ENCODE results near the gene FOS. TPM values are rescaled to one million over a fixed set of nuclear protein-coding genes. Genes with fewer than 3 reads are reported as not detected.

Gene FOS
- total and polyA plus RNA-seq, 2 of the 8 experiments (the other 6 are each of a cell fraction or from before 2014, with no cell fraction given): 50.2 to 51.8 TPM

DNA sequence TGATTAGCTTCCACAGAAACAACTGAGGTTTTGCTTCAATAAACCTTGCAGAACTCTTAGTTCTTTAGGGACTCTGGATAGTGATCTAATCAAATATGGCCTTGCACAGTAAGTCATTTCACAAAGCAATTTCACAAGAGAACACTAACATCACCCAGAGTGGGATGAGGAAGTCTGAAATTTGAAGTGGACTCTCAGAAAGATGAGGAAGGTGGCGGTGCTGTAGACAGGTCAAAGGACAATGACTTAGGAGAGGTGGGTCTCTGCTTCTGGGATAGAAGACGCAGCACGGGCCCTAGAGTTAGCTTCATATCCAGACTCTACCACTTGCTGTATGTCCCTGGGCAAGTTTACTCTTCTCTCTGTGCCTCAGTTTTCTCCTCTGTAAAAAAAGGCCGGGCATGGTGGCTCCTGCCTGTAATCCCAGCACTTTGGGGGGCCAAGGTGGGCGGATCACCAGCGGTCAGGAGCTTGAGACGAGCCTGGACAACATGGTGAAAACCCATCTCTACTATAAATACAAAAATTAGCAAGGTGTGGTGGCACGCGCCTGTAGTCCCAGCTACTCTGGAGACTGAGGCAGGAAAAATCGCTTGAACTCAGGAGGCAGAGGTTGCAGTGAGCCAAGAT is 18.9 kb downstream of the FOS start (continued):
- TF ChIP-seq HDAC2 (IDR thresholded peaks at IDR 0.05; ENCODE audit: borderline replicate concordance in 1 of 2, low read depth in 2 of 2, low read length in 2 of 2) (no peak), ASH2L (IDR thresholded peaks at IDR 0.05; ENCODE audit: low read length) (no peak), GABPA (IDR thresholded peaks at IDR 0.05; ENCODE audit: borderline replicate concordance, insufficient read depth, low read length) (no peak), JUN (IDR thresholded peaks at IDR 0.05; ENCODE audit: low read depth, low read length) (no peak), ZNF274 (IDR thresholded peaks at IDR 0.05; ENCODE audit: borderline replicate concordance, extremely low read depth, low read length) (no peak), KDM5A (IDR thresholded peaks at IDR 0.05; ENCODE audit: low read length) (no peak)
- TF ChIP-seq, protein P1, sequence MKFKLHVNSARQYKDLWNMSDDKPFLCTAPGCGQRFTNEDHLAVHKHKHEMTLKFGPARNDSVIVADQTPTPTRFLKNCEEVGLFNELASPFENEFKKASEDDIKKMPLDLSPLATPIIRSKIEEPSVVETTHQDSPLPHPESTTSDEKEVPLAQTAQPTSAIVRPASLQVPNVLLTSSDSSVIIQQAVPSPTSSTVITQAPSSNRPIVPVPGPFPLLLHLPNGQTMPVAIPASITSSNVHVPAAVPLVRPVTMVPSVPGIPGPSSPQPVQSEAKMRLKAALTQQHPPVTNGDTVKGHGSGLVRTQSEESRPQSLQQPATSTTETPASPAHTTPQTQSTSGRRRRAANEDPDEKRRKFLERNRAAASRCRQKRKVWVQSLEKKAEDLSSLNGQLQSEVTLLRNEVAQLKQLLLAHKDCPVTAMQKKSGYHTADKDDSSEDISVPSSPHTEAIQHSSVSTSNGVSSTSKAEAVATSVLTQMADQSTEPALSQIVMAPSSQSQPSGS (IDR thresholded peaks at IDR 0.05; ENCODE audit: low read length): no peak
